IMR-90 (cell line): Measurements from ENCODE around the gene FAM83G. TPM values are rescaled to one million over a fixed set of nuclear protein-coding genes. Genes with fewer than 3 reads are reported as not detected.
A peak's percentile ranks its signal among the peaks of the same experiment; 100 is the strongest.

Experiments
- ATAC-seq: fragments of 200-7000 bp; cut with Tn5 transposase; 2 replicates; pipeline ENCODE4 v1.9.1; 2020; ENCODE audit warnings: low read depth, mild to moderate bottlenecking, moderate library complexity
- BruUV-seq: library from RNA; stranded (reverse); fragments of 400-500 nt; replicated peaks from 2 replicates; lab custom pipeline; 2021; lab: Mats Ljungman, UMichigan
- CTCF ChIA-PET: fragments of 300-600 bp; formaldehyde crosslinking; extraction: SDS; loops from one replicate; lab custom pipeline; 2021; ENCODE audit warnings: antibody characterized with exemption; lab: Yijun Ruan, JAX
- POLR2A ChIA-PET: fragments of 300-600 bp; sonication (Branson Sonifier 250); formaldehyde crosslinking; loops from one replicate; lab custom pipeline; 2022; ENCODE audit warnings: antibody characterized with exemption; ENCODE audit not compliant: unreplicated experiment; lab: Charles Lee
- DNase-seq: peaks from one replicate; pipeline ENCODE4 v3.0.0; 2013
- H2AFZ ChIP-seq: replicated peaks from 2 replicates; pipeline ENCODE3; 2013; ENCODE audit warnings: low read length, mild to moderate bottlenecking; ENCODE audit not compliant: poor library complexity
- H2AK5ac ChIP-seq: 2 replicates; pipeline ENCODE4 v1.6.1; 2013; ENCODE audit warnings: low read depth, low read length, inconsistent platforms
- H2AK9ac ChIP-seq: replicated peaks from 2 replicates; pipeline ENCODE3; 2013; ENCODE audit warnings: mild to moderate bottlenecking, low read depth, low read length, moderate library complexity; ENCODE audit not compliant: poor library complexity
- H2BK120ac ChIP-seq: 2 replicates; pipeline ENCODE4 v1.6.1; 2013; ENCODE audit warnings: low read depth, low read length, inconsistent platforms
- H2BK15ac ChIP-seq: 3 replicates; pipeline ENCODE4 v1.6.1; 2013; ENCODE audit warnings: low read depth, low read length, inconsistent platforms
- H2BK20ac ChIP-seq: 2 replicates; pipeline ENCODE4 v1.6.1; 2013; ENCODE audit warnings: low read depth, mild to moderate bottlenecking, inconsistent platforms, low read length, moderate library complexity
- H2BK5ac ChIP-seq: 2 replicates; pipeline ENCODE4 v1.6.1; 2013; ENCODE audit warnings: mild to moderate bottlenecking, low read depth, low read length, inconsistent platforms; ENCODE audit not compliant: poor library complexity, severe bottlenecking
- H3K14ac ChIP-seq: replicated peaks from 2 replicates; pipeline ENCODE4 v1.6.1; 2013; ENCODE audit warnings: low read depth, low read length, inconsistent platforms
- H3K18ac ChIP-seq: 2 replicates; pipeline ENCODE4 v1.6.1; 2013; ENCODE audit warnings: low read depth, low read length, control low read depth
- H3K23ac ChIP-seq: 2 replicates; pipeline ENCODE4 v1.6.1; 2013; ENCODE audit warnings: low read depth, low read length, inconsistent platforms
- H3K27ac ChIP-seq: 2 replicates; pipeline ENCODE4 v1.5.1; 2013; ENCODE audit warnings: mild to moderate bottlenecking, control low read depth, low read length; ENCODE audit not compliant: insufficient read depth
- H3K27me3 ChIP-seq: 2 replicates; pipeline ENCODE4 v1.6.1; 2013; ENCODE audit warnings: low read length; ENCODE audit not compliant: control insufficient read depth, insufficient read depth
- H3K36me3 ChIP-seq: 2 replicates; pipeline ENCODE4 v1.6.1; 2013; ENCODE audit warnings: low read length, mixed read lengths; ENCODE audit not compliant: control insufficient read depth, insufficient read depth
- H3K4ac ChIP-seq: 2 replicates; pipeline ENCODE4 v1.6.1; 2013; ENCODE audit warnings: low read depth, low read length, inconsistent platforms
- H3K4me1 ChIP-seq: 2 replicates; pipeline ENCODE4 v1.6.1; 2013; ENCODE audit warnings: low read length, mixed read lengths; ENCODE audit not compliant: control insufficient read depth, insufficient read depth
- H3K4me2 ChIP-seq: 2 replicates; pipeline ENCODE4 v1.6.1; 2013; ENCODE audit warnings: low read depth, mild to moderate bottlenecking, control low read depth, low read length, moderate library complexity
- H3K4me3 ChIP-seq: 2 replicates; pipeline ENCODE4 v1.5.1; 2013; ENCODE audit warnings: low read depth, mild to moderate bottlenecking, control low read depth, low read length, moderate library complexity; ENCODE audit not compliant: insufficient read depth
- H3K56ac ChIP-seq: 2 replicates; pipeline ENCODE4 v1.6.1; 2013; ENCODE audit warnings: low read length, inconsistent platforms; ENCODE audit not compliant: insufficient read depth; ENCODE audit errors: extremely low read depth
- H3K79me1 ChIP-seq, 2 experiments: 2 replicates each; pipeline ENCODE4 v1.6.1; 2013; ENCODE audit warnings: low read length in 2 of 2, inconsistent platforms in 1 of 2, low read depth in 1 of 2
- H3K9ac ChIP-seq: 2 replicates; pipeline ENCODE4 v1.6.1; 2013; ENCODE audit warnings: low read depth, low read length, control low read depth
- H3K9me1 ChIP-seq: 2 replicates; pipeline ENCODE4 v1.6.1; 2013; ENCODE audit warnings: low read length, inconsistent platforms; ENCODE audit not compliant: insufficient read depth
- H3K9me3 ChIP-seq: 2 replicates; pipeline ENCODE4 v1.6.1; 2013; ENCODE audit warnings: low read length; ENCODE audit not compliant: control insufficient read depth, insufficient read depth
- H4K20me1 ChIP-seq: 2 replicates; pipeline ENCODE4 v1.6.1; 2013; ENCODE audit warnings: low read length, inconsistent platforms; ENCODE audit not compliant: insufficient read depth
- H4K5ac ChIP-seq: 2 replicates; pipeline ENCODE4 v1.6.1; 2013; ENCODE audit warnings: mild to moderate bottlenecking, low read depth, low read length, control low read depth
- H4K8ac ChIP-seq, 2 experiments: 2 replicates each; pipeline ENCODE4 v1.6.1; 2013; ENCODE audit warnings: low read depth in 2 of 2, low read length in 2 of 2, control low read depth in 1 of 2, inconsistent platforms in 1 of 2
- H4K91ac ChIP-seq: 2 replicates; pipeline ENCODE4 v1.6.1; 2013; ENCODE audit warnings: low read depth, low read length, inconsistent platforms; ENCODE audit not compliant: insufficient read depth
- CHD1 ChIP-seq: IDR thresholded peaks from 2 replicates; pipeline ENCODE4 v1.6.1; 2012; ENCODE audit warnings: low read depth, low read length, improper control_type of control experiment
- FOS ChIP-seq: fragments of 150-350 bp; IDR thresholded peaks from 2 replicates; pipeline ENCODE4 v1.6.1; 2016; ENCODE audit warnings: low read depth, low read length
- POLR2A ChIP-seq: IDR thresholded peaks from 2 replicates; pipeline ENCODE4 v1.6.1; 2012; ENCODE audit warnings: mild to moderate bottlenecking, low read depth, low read length
- RAD21 ChIP-seq: IDR thresholded peaks from 2 replicates; pipeline ENCODE4 v1.6.1; 2012; ENCODE audit warnings: low read length, improper control_type of control experiment
- SMC3 ChIP-seq: fragments of 150-350 bp; IDR thresholded peaks from 2 replicates; pipeline ENCODE4 v1.6.1; 2016; ENCODE audit warnings: low read depth, mild to moderate bottlenecking, antibody characterized with exemption, low read length, moderate library complexity
- USF2 ChIP-seq: fragments of 150-350 bp; IDR thresholded peaks from 2 replicates; pipeline ENCODE4 v1.6.1; 2017; ENCODE audit warnings: mild to moderate bottlenecking, antibody characterized with exemption, low read length, low read depth
- WGBS, 2 experiments: methylation state at CpG; one replicate each; pipeline versions ENCODE4 v1.1.5 to v1.1.7; 2013; ENCODE audit warnings: missing lambda C conversion rate in 2 of 2; ENCODE audit not compliant: insufficient read length in 1 of 2; ENCODE audit errors: extremely low coverage in 2 of 2; 5-methylcytosine and 5-hydroxymethylcytosine counted together
- dilution Hi-C: fragments of 300-500 bp; cut with HindIII; formaldehyde crosslinking; loops from one replicate; pipeline ENCODE4 v1.14.3; 2018; ENCODE audit warnings: low sequenced_read_pairs; ENCODE audit not compliant: unreplicated experiment
- in situ Hi-C: fragments of 300-500 bp; cut with MboI; formaldehyde crosslinking; loops from 3 replicates; pipeline ENCODE4 v1.14.3; 2019; ENCODE audit warnings: low sequenced_read_pairs, inconsistent platforms, mixed read lengths
- intact Hi-C: fragments of 100-400 bp; cut with micrococcal nuclease; formaldehyde crosslinking; loops from 2 replicates; pipeline ENCODE4 v1.10.0; 2022
- polyA plus RNA-seq, 3 experiments: library from polyadenylated mRNA; depleted of rRNA; stranded (reverse); fragments of >200 nt; gene quantifications; 2 replicates each; pipeline ENCODE4 v1.2.3, GENCODE V29; 2012; ENCODE audit warnings: low replicate concordance in 1 of 3
- total RNA-seq: library from RNA; depleted of rRNA; stranded (reverse); fragments of >200 nt; gene quantifications from 2 replicates; pipeline ENCODE4 v1.2.3, GENCODE V29; 2012

FAM83G gene
- total and polyA plus RNA-seq, 2 of the 4 experiments (the other 2 are of a cell fraction) = 9.5 to 12.6 TPM

- Histone ChIP-seq H3K23ac (no peak overlapping the region), H2AK5ac (no peak overlapping the region), H4K20me1 (no peaks in the 10 kb centered on the region), H2AK9ac (no peak overlapping the region), H3K27me3 (no peaks in the 10 kb centered on the region; the same call in 1 of the 2 replicates), H3K56ac (no peak overlapping the region), H3K18ac (no peak overlapping the region), H2BK5ac (no peak overlapping the region), H3K9ac (no peak overlapping the region), H2BK15ac (no peak overlapping the region), H3K4ac (no peak overlapping the region; the same call in 1 of the 2 replicates), H4K91ac (no peak overlapping the region), H3K14ac (no peak overlapping the region), H2BK20ac (no peak overlapping the region), H4K8ac (no peak overlapping the region), H2AFZ (peak overlapping the region; percentile 40), H3K79me1 (no peaks in the 10 kb centered on the region; a peak in 1 of 4 replicates), H2BK120ac (no peak overlapping the region), H3K4me2 (no peak overlapping the region), H3K9me1 (peaks cover 11% of the 10 kb centered on the region), H3K4me3 (no peak overlapping the region), H3K4me1 (peaks cover 5% of the 10 kb centered on the region), H3K9me3 (no peaks in the 10 kb centered on the region), H3K36me3 (no peaks in the 10 kb centered on the region), H4K5ac (no peak overlapping the region), H3K27ac (no peak overlapping the region)
- in situ Hi-C loops = no loop called here
- no peak for ATAC-seq
- BruUV-seq = no TSS peak
- intact Hi-C loops = no loop called here
- TF ChIP-seq FOS = 0 out of 2 replicates have a peak, but pooled peaks have one; percentile 11
- no peak for TF ChIP-seq RAD21
- no peak for TF ChIP-seq CHD1
- TF ChIP-seq SMC3 = no peak
- TF ChIP-seq POLR2A = no peak
- no peak for TF ChIP-seq USF2
- 72% methylated on average over 6 of the region's 7 CpGs; no CpG with 5 or more reads in 1 of the 2 experiments for WGBS, 2 experiments
- dilution Hi-C loops = no loop called here
- DNase-seq = no peak
- POLR2A ChIA-PET = no interaction called here
- CTCF ChIA-PET = no interaction called here
Measured at GRCh38 chr17:19015428-19015827, 10.9 kb upstream of the FAM83G start.
